ENCODE results near the gene PDZD2. TPM values are rescaled to one million over a fixed set of nuclear protein-coding genes. Genes with fewer than 3 reads are reported as not detected.
A peak's percentile ranks its signal among the peaks of the same experiment; 100 is the strongest.

The PDZD2 gene
- polyA plus RNA-seq, 3 donors = 0.10 TPM; not detected in 2

- Histone ChIP-seq H3K4me3 (replicated peaks in 1 of 3; ENCODE audit: low read depth in 2 of 3, low read length in 3 of 3) (no peak overlapping the region), H3K9me3 (replicated peaks in 1 of 2; ENCODE audit: control insufficient read depth in 1 of 2, insufficient read depth in 1 of 2, low read length in 2 of 2) (no peaks in the 10 kb centered on the region), H3K4me1 (ENCODE audit: control insufficient read depth in 1 of 2, insufficient read depth in 2 of 2, low read length in 2 of 2) (no peaks in the 10 kb centered on the region), H3K36me3 (replicated peaks in 1 of 2; ENCODE audit: control insufficient read depth in 1 of 2, insufficient read depth in 2 of 2, low read length in 2 of 2) (no peaks in the 10 kb centered on the region), H2AFZ (ENCODE audit: insufficient read depth, low read depth, low read length, poor library complexity, severe bottlenecking) (no peak overlapping the region), H3K27ac (ENCODE audit: low read depth in 1 of 2, low read length in 2 of 2) (no peak overlapping the region), H3K4me2 (replicated peaks; ENCODE audit: extremely low read depth, low read length, poor library complexity, severe bottlenecking) (no peak overlapping the region), H3K79me2 (ENCODE audit: insufficient read depth, low read length) (no peaks in the 10 kb centered on the region), H3K27me3 (ENCODE audit: control insufficient read depth in 2 of 2, insufficient read depth in 2 of 2, low read length in 2 of 2) (no peaks in the 10 kb centered on the region), H4K20me1 (ENCODE audit: insufficient read depth, low read length) (no peaks in the 10 kb centered on the region), H3K9ac (ENCODE audit: insufficient read depth, low read length, poor library complexity, severe bottlenecking) (no peak overlapping the region)
- Mint-ChIP-seq H3K36me3 (no peaks in the 10 kb centered on the region), H3K27me3 (ENCODE audit: low read depth in 3 of 3) (peaks cover 0 to 8% (median 2%) of the 10 kb centered on the region in 3 donors), H3K9me3 (peaks cover 0 to 2% (median 0%) of the 10 kb centered on the region in 7 donors), H3K4me1 (no peaks in the 10 kb centered on the region), H3K4me3 (no peak overlapping the region), H3K27ac (no peak overlapping the region)
- DNase-seq = no peak
- WGBS (ENCODE audit: insufficient coverage) = 100% methylated on average over 1 of the region's 1 CpG
- intact Hi-C loops (cut with micrococcal nuclease) = no loop called here
- no peak for TF ChIP-seq CTCF (IDR thresholded peaks at IDR 0.05)
These were observed 13.5 kb upstream of the PDZD2 start for GRCh38 chr5:31625394-31625793.

- Histone ChIP-seq H3K9ac (ENCODE audit: insufficient read depth, low read length, poor library complexity, severe bottlenecking) (no peak overlapping the region), H3K4me1 (ENCODE audit: control insufficient read depth in 1 of 2, insufficient read depth in 2 of 2, low read length in 2 of 2) (no peaks in the 10 kb centered on the region), H3K9me3 (replicated peaks in 1 of 2; ENCODE audit: control insufficient read depth in 1 of 2, insufficient read depth in 1 of 2, low read length in 2 of 2) (no peaks in the 10 kb centered on the region), H3K27me3 (ENCODE audit: control insufficient read depth in 2 of 2, insufficient read depth in 2 of 2, low read length in 2 of 2) (no peaks in the 10 kb centered on the region), H3K4me3 (replicated peaks in 1 of 3; ENCODE audit: low read depth in 2 of 3, low read length in 3 of 3) (no peak overlapping the region), H3K27ac (ENCODE audit: low read depth in 1 of 2, low read length in 2 of 2) (no peak overlapping the region), H2AFZ (ENCODE audit: insufficient read depth, low read depth, low read length, poor library complexity, severe bottlenecking) (no peak overlapping the region), H3K79me2 (ENCODE audit: insufficient read depth, low read length) (no peaks in the 10 kb centered on the region), H4K20me1 (ENCODE audit: insufficient read depth, low read length) (no peaks in the 10 kb centered on the region), H3K4me2 (replicated peaks; ENCODE audit: extremely low read depth, low read length, poor library complexity, severe bottlenecking) (no peak overlapping the region), H3K36me3 (replicated peaks in 1 of 2; ENCODE audit: control insufficient read depth in 1 of 2, insufficient read depth in 2 of 2, low read length in 2 of 2) (no peaks in the 10 kb centered on the region)
- Mint-ChIP-seq H3K27me3 (ENCODE audit: low read depth in 3 of 3) (peaks cover 0 to 8% (median 2%) of the 10 kb centered on the region in 3 donors), H3K27ac (peak overlapping the region in 1 of 7 donors; percentile 42), H3K36me3 (no peaks in the 10 kb centered on the region), H3K9me3 (peaks cover 0 to 2% (median 0%) of the 10 kb centered on the region in 7 donors), H3K4me1 (no peaks in the 10 kb centered on the region), H3K4me3 (no peak overlapping the region)
- 92% methylated on average over 3 of the region's 3 CpGs for WGBS (ENCODE audit: insufficient coverage)
- intact Hi-C loops (cut with micrococcal nuclease) = no loop called here
- no peak for DNase-seq
- no peak for TF ChIP-seq CTCF (IDR thresholded peaks at IDR 0.05)
These were observed 12.8 kb upstream of the PDZD2 start for GRCh38 chr5:31626156-31626555.

All from CD14-positive monocyte (primary cell).